HG03439 (cell line): ENCODE data around the gene SH2B3.
"Not testable (repeated sequence)": the region's sequence is repeated elsewhere in the genome, so short reads cannot be mapped to it uniquely, and the experiment has no call there.

ENCODE experiments used
- ATAC-seq: cut with Tn5 transposase; IDR thresholded peaks from one replicate; pipeline ENCODE4 v1.9.1; 2021; ENCODE audit warnings: mild to moderate bottlenecking, moderate library complexity; ENCODE audit not compliant: unreplicated experiment

The SH2B3 gene

GRCh38 chr12:111457071-111457470 lies 51.3 kb downstream of the SH2B3 start:
- no peak for ATAC-seq

GRCh38 chr12:111457577-111457976 lies 51.9 kb downstream of the SH2B3 start:
- ATAC-seq = no peak

GRCh38 chr12:111458546-111459172 lies 52.9 kb downstream of the SH2B3 start:
- no peak for ATAC-seq

GRCh38 chr12:111460111-111460510 lies 54.4 kb downstream of the SH2B3 start:
- ATAC-seq = not testable (repeated sequence)

GRCh38 chr12:111462210-111462769 lies 56.6 kb downstream of the SH2B3 start:
- no peak for ATAC-seq

GRCh38 chr12:111467092-111467856 lies 61.6 kb downstream of the SH2B3 start:
- no peak for ATAC-seq

GRCh38 chr12:111467857-111468241 lies 62.1 kb downstream of the SH2B3 start:
- no peak for ATAC-seq

- no peak for ATAC-seq
These were observed 63.7 kb downstream of the SH2B3 start for GRCh38 chr12:111469401-111469800.

- ATAC-seq = no peak
These were observed 65.5 kb downstream of the SH2B3 start for GRCh38 chr12:111471236-111471635.

- ATAC-seq = no peak
These were observed 76.7 kb downstream of the SH2B3 start for GRCh38 chr12:111482462-111482861.

GRCh38 chr12:111488271-111488670 lies 82.5 kb downstream of the SH2B3 start:
- ATAC-seq = no peak

GRCh38 chr12:111488798-111489197 lies 83.1 kb downstream of the SH2B3 start:
- ATAC-seq = no peak

- ATAC-seq = not testable (repeated sequence)
These were observed 87.3 kb downstream of the SH2B3 start for GRCh38 chr12:111492979-111493378.

GRCh38 chr12:111494676-111495075 lies 89.0 kb downstream of the SH2B3 start:
- ATAC-seq = no peak
